Psoas muscle (tissue), 8 donors: ENCODE measurements around the gene DTNA. TPM values are rescaled to one million over a fixed set of nuclear protein-coding genes. Genes with fewer than 3 reads are reported as not detected.
"Not testable (repeated sequence)": the region's sequence is repeated elsewhere in the genome, so short reads cannot be mapped to it uniquely, and the experiment has no call there.

Experiments used
- ATAC-seq, 4 donors: fragments of 200-7000 bp; cut with Tn5 transposase; one replicate each; pipeline ENCODE4 v1.9.1; 2020; ENCODE audit warnings: moderate library complexity in 3 of 4, mild to moderate bottlenecking in 2 of 4
- DNase-seq, 2 donors: peaks; one replicate each; pipeline ENCODE4 v3.0.0-alpha.2; 2020
- H3K27ac ChIP-seq: fragments of 200-600 bp; one replicate; pipeline ENCODE4 v1.8.0; 2022
- H3K27me3 ChIP-seq, 3 donors: fragments of 200-600 bp in 1 of 3; one replicate each; pipeline versions ENCODE4 v1.6.1 to v1.8.0; 2013 to 2022; ENCODE audit warnings: low read length in 2 of 3, mild to moderate bottlenecking in 2 of 3, moderate library complexity in 1 of 3; ENCODE audit not compliant: insufficient read depth in 3 of 3
- H3K36me3 ChIP-seq, 2 donors: fragments of 200-600 bp in 1 of 2; one replicate each; pipeline versions ENCODE4 v1.6.1 to v1.8.0; 2013 to 2022; ENCODE audit warnings: low read depth in 1 of 2, mild to moderate bottlenecking in 1 of 2, moderate library complexity in 1 of 2; ENCODE audit not compliant: insufficient read depth in 1 of 2
- H3K4me1 ChIP-seq: fragments of 200-600 bp; one replicate; pipeline ENCODE4 v1.8.0; 2022
- H3K4me3 ChIP-seq: fragments of 200-600 bp; one replicate; pipeline ENCODE4 v1.8.0; 2022; ENCODE audit warnings: mild to moderate bottlenecking
- H3K9me3 ChIP-seq: fragments of 200-600 bp; one replicate; pipeline ENCODE4 v1.8.0; 2022
- CTCF ChIP-seq: fragments of 200-600 bp; IDR thresholded peaks from one replicate; pipeline ENCODE4 v1.8.0; 2022; ENCODE audit warnings: antibody characterized with exemption
- WGBS, 3 donors: extraction: QIAGEN DNeasy Blood & Tissue Kit; methylation state at CpG; one replicate each; pipeline versions ENCODE4 v1.1.6 to v1.1.7; 2013; 5-methylcytosine and 5-hydroxymethylcytosine counted together
- intact Hi-C, 2 donors: fragments of 100-400 bp; cut with DNase I; formaldehyde crosslinking; loops; one replicate each; pipeline versions ENCODE4 v1.11.0 to v1.14.2; 2022
- long read RNA-seq, 2 donors: library from polyadenylated mRNA; unstranded; transcript quantifications; one replicate each; pipeline ENCODE4 v2.0.0, GENCODE V29; 2021
- polyA plus RNA-seq, 3 donors: library from polyadenylated mRNA; stranded (reverse); fragments of 200-250 nt; gene quantifications; one replicate each; pipeline ENCODE4 v1.2.3, GENCODE V29; 2013
- total RNA-seq, 4 donors: library from RNA; stranded (reverse); fragmentation: NEBNext Ultra II Directional in 2 of 4; extraction: Animal tissue kit (Norgen Biotek cat#: 25700) in 2 of 4; gene quantifications; one replicate each; pipeline versions ENCODE4 v1.2.1 to v1.2.4, GENCODE V29; 2021 to 2023
- donor health status: healthy with polysubstance abuse.
- donor health status: DM: no; HTN: no; CAD: no; lungs with moderate emphysema.
- donor health status: Bipolar disorder and iron deficiency.
- donor health status: healthy.
- donor health status: DM: yes; HTN: yes; CAD: no.
- donor health status: DM: no; HTN: no; CAD: no.
- donor health status: DM: no; HTN: no; CAD: no.
- donor health status: DM: yes; HTN: yes; CAD: no.

DTNA gene
- total RNA-seq (100 to 1,000 TPM in 1 of 4 donors, 10 to 100 TPM in 3; 82.0 to 103 (median 94.2) TPM), polyA plus RNA-seq (10 to 100 TPM; 12.6 to 61.6 (median 36.0) TPM)
- long read RNA-seq, donor 1, transcript DTNA-208 (12 exons, 1,680 nt): major isoform, 5 of 36 reads
- long read RNA-seq, donor 1, partial matches to known transcripts: 8 of 36 reads
- long read RNA-seq, donor 1, other reads (novel, unspliced or antisense): 20 of 36 reads
- long read RNA-seq, donor 2, partial matches to known transcripts: 17 of 69 reads
- long read RNA-seq, donor 2, other reads (novel, unspliced or antisense): 48 of 69 reads

DNA sequence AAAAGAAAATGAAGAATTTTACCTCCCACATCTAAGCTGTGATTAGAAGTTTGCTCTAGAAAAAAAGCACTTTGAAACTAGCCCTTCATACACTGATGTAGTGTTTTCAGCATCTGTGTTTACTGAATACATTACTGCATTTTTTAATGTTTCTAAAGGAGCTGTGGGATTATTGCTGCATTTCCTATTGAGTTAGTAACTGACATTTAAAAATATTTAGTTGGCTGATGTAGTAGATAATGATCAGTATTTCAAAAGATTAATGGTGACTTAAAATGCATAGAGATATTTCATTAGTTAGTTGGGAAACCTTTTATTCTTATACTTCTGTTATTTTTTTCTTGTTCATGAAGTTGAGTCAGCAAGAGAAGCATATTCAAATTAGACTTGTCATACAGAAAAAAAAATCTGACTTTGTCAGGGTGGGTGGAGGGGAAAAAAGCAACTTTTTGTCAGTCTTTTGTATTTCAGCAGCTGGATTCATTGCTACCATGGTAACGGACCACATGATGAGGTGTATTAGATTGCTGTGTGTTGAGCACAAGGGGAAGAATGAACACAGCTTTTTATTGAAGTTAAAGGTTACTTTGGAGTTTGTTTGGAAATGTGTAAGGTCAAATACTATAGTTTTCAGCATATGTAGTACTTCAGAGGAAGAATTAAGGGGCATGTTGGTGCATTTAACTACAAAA is at the start of gene DTNA:
DTNA (plus strand) TSS at position 549 of the 692 bp plus-strand sequence. CDS start 45,679 bp downstream, outside the sequence.
- peak within 1 kb of the TSS; percentile 53 for H3K4me3 ChIP-seq
- H3K36me3 ChIP-seq: no peaks in the 10 kb centered on the region
- TF ChIP-seq CTCF: no peak
- peaks cover 50% of the 10 kb centered on the region for H3K4me1 ChIP-seq
- peak within 1 kb of the TSS; percentile 73 for H3K27ac ChIP-seq
- 31 to 40% (median 33%) methylated on average over 1 of the region's 1 CpG for WGBS, 3 donors
- DNase-seq: no peak
- no peaks in the 10 kb centered on the region for H3K27me3 ChIP-seq
- intact Hi-C loops: loop anchor here in 1 of 2 donors (5.0 kb wide), 1 partner anchor 48 kb away; no protein-coding TSS in a partner anchor
- peak; percentile 45 to 65 (median 60) for ATAC-seq
- no peaks in the 10 kb centered on the region for H3K9me3 ChIP-seq

DNA sequence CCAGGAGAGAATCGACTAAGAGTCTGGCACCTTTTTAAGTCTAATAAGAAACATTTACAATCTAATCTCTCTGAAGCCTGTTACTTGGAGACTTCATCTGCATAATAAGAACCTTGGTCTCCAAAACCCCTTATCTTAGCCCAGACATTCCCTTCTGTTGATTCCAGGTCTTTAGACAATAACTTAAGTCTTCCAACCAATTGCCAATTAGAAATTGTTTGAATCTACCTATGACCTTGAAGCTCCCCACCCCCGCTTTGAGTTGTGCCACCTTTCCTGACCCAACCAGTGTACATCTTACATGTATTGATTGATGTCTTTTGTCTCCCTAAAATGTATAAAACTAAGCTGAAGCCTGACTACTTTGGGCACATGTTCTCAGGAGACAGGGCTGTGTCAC is 49.5 kb upstream of the DTNA start:
- TF ChIP-seq CTCF: no peak
- peaks cover 52% of the 10 kb centered on the region for H3K4me1 ChIP-seq
- intact Hi-C loops: loop anchor here (2.0 to 5.0 kb wide), 3 partner anchors 47 to 128 kb away; no protein-coding TSS in a partner anchor
- H3K9me3 ChIP-seq: no peaks in the 10 kb centered on the region
- WGBS, 3 donors: 78 to 86% (median 84%) methylated on average over 2 of the region's 2 CpGs
- no peaks in the 10 kb centered on the region for H3K27me3 ChIP-seq
- DNase-seq: no peak
- ATAC-seq: no peak
- no peaks in the 10 kb centered on the region for H3K36me3 ChIP-seq
- H3K4me3 ChIP-seq: no peak overlapping the region
- peak overlapping the region; percentile 93 for H3K27ac ChIP-seq

DNA sequence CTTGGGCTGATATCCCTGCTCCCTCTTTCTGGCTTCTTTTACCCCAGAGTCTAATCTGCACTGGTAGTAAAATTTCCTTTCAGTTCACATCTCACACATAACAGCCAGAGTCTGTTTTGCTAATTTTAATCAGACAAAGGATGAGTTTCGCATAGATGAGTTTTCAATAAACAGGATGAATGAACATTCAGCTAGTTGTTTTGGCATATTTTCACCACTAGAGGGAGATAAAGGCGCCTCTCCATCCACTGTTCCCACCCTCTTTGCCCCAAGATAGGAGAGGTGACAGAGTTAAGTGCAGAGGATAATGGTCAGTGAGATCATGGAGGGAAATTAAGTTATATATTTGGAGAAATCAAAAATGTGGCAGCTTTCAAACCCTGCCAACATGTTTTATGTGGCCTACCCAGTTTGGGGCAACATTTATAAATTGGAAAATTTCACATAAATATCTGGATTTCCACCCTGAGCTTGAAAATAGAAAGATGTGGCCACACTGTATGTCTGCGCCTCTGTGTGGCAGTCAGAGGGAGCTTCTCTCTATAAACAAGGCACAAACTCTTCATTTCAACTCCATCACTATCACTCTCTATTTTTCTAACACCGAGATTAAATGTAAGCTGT is 48.5 kb upstream of the DTNA start:
- Histone ChIP-seq H3K27me3 (no peaks in the 10 kb centered on the region), H3K36me3 (no peaks in the 10 kb centered on the region), H3K4me3 (no peak overlapping the region), H3K27ac (no peak overlapping the region), H3K4me1 (peaks cover 42% of the 10 kb centered on the region), H3K9me3 (no peaks in the 10 kb centered on the region)
- WGBS, 3 donors: 68 to 70% (median 69%) methylated on average over 4 of the region's 4 CpGs
- no peak for DNase-seq
- intact Hi-C loops: loop anchor here (2.0 to 5.0 kb wide), 3 partner anchors 46 to 127 kb away; no protein-coding TSS in a partner anchor
- peak; percentile 54 to 72 (median 68) for ATAC-seq
- peak; percentile 77 for TF ChIP-seq CTCF

- H3K27me3 ChIP-seq: no peaks in the 10 kb centered on the region
- no peak overlapping the region for H3K4me3 ChIP-seq
- no peak overlapping the region for H3K27ac ChIP-seq
- H3K36me3 ChIP-seq: no peaks in the 10 kb centered on the region
- no peak for TF ChIP-seq CTCF
- intact Hi-C loops: no loop called here
- DNase-seq: no peak
- H3K4me1 ChIP-seq: peaks cover 15% of the 10 kb centered on the region
- WGBS, 3 donors: 88 to 94% (median 90%) methylated on average over 3 of the region's 3 CpGs
- no peak for ATAC-seq
- no peaks in the 10 kb centered on the region for H3K9me3 ChIP-seq
Observed at GRCh38 chr18:34676816-34677574, 33.1 kb upstream of the DTNA start.

DNA sequence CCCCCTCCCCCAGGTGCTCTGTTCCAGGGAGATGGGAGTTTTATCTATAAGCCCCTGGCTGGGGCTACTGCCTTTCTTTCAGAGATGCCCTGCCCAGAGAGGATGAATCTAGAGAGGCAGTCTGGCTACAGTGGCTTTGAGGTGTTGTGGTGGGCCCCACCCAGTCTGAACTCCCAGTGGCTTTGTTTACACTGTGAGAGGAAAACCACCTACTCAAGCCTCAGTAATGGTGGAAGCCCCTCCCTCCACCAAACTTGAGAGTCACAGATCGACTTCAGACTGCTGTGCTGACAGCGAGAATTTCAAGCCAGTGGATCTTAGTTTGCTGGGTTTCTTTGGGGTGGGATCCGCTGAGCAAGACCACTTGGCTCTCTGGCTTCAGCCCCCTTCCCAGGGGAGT is 20.3 kb upstream of the DTNA start:
- H3K27me3 ChIP-seq: not testable (repeated sequence)
- H3K4me1 ChIP-seq: peaks cover 32% of the 10 kb centered on the region

More for the DNA sequence above, 20.3 kb upstream of the DTNA start:
- H3K27ac ChIP-seq, DNase-seq, H3K36me3 ChIP-seq, intact Hi-C loops, ATAC-seq, H3K9me3 ChIP-seq, H3K4me3 ChIP-seq: not testable (repeated sequence)
- 71 to 88% (median 88%) methylated on average over 3 of the region's 3 CpGs for WGBS, 3 donors
